Calu3 (cell line): ENCODE results near the gene MMEL1. TPM values are rescaled to one million over a fixed set of nuclear protein-coding genes. Genes with fewer than 3 reads are reported as not detected.
"Not testable (repeated sequence)": the region's sequence is repeated elsewhere in the genome, so short reads cannot be mapped to it uniquely, and the experiment has no call there.

Source experiments
- BruUV-seq: library from RNA; stranded (reverse); fragments of 400-500 nt; replicated peaks from 2 replicates; lab custom pipeline; 2021; lab: Mats Ljungman, UMichigan
- CTCF ChIA-PET: fragments of 300-600 bp; sonication (Branson Sonifier 250); formaldehyde crosslinking; loops from one replicate; lab custom pipeline; 2022; ENCODE audit warnings: antibody characterized with exemption; lab: Charles Lee
- DNase-seq: peaks from one replicate; pipeline ENCODE4 v3.0.0; 2022
- H3K27ac Mint-ChIP-seq: one replicate; pipeline ENCODE4 v1.8.0; 2022; ENCODE audit warnings: mixed read lengths; ENCODE audit not compliant: unreplicated experiment
- H3K27me3 Mint-ChIP-seq: one replicate; pipeline ENCODE4 v1.8.0; 2022; ENCODE audit warnings: mixed read lengths; ENCODE audit not compliant: unreplicated experiment
- H3K36me3 Mint-ChIP-seq: one replicate; pipeline ENCODE4 v1.8.0; 2022; ENCODE audit warnings: mild to moderate bottlenecking, moderate library complexity, mixed read lengths; ENCODE audit not compliant: insufficient read depth, unreplicated experiment
- H3K4me1 Mint-ChIP-seq: one replicate; pipeline ENCODE4 v1.8.0; 2022; ENCODE audit warnings: mild to moderate bottlenecking, low read depth, mixed read lengths; ENCODE audit not compliant: unreplicated experiment
- H3K4me3 Mint-ChIP-seq: one replicate; pipeline ENCODE4 v1.8.0; 2022; ENCODE audit warnings: mild to moderate bottlenecking, low read depth, moderate library complexity, mixed read lengths; ENCODE audit not compliant: unreplicated experiment
- H3K9me3 Mint-ChIP-seq: one replicate; pipeline ENCODE4 v1.8.0; 2022; ENCODE audit warnings: low read depth, mixed read lengths; ENCODE audit not compliant: unreplicated experiment
- intact Hi-C: fragments of 100-400 bp; cut with micrococcal nuclease; formaldehyde crosslinking; loops from one replicate; pipeline ENCODE4 v1.10.0; 2022; ENCODE audit not compliant: unreplicated experiment
- total RNA-seq: library from RNA; stranded (reverse); gene quantifications from 2 replicates; pipeline ENCODE4 v1.2.3, GENCODE V29; 2022
- TF ChIP-seq, protein P1 (sequence below): fragments of 200-600 bp; IDR thresholded peaks from one replicate; pipeline ENCODE4 v1.8.0; 2022; ENCODE audit warnings: antibody characterized with exemption; ENCODE audit not compliant: unreplicated experiment

Gene MMEL1
- total RNA-seq, 1 experiment from 2014 or later: 5.6 TPM

DNA sequence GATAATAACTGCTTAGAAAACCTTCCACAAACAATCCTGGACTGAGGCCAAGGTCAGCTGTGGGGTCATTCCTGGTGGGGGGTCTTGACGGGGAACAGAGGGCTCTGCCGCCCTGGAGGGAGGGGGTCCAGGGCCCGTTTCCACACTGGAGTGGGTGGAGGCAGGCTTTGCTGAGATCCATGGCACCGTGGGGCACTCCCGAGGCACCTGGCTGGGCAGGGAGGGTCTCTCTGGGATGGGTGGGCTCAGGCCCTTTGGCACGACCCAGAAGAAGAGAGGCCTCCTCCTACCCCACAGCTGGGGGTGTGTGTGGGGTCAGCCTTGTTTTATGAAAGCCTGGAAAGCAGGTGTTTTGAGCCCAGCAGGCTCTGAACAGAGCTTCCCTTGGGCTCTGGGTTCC, 5.1 kb downstream of the MMEL1 start:
- intact Hi-C loops: loop anchor here (2.0 kb wide), 1 partner anchor 41 kb away; the partner anchor contains the start of gene PRXL2B
- no TSS peak for BruUV-seq
- H3K9me3 Mint-ChIP-seq: peaks cover 2% of the 10 kb centered on the region
- DNase-seq: no peak
- no peaks in the 10 kb centered on the region for H3K4me1 Mint-ChIP-seq
- TF ChIP-seq, protein P1, sequence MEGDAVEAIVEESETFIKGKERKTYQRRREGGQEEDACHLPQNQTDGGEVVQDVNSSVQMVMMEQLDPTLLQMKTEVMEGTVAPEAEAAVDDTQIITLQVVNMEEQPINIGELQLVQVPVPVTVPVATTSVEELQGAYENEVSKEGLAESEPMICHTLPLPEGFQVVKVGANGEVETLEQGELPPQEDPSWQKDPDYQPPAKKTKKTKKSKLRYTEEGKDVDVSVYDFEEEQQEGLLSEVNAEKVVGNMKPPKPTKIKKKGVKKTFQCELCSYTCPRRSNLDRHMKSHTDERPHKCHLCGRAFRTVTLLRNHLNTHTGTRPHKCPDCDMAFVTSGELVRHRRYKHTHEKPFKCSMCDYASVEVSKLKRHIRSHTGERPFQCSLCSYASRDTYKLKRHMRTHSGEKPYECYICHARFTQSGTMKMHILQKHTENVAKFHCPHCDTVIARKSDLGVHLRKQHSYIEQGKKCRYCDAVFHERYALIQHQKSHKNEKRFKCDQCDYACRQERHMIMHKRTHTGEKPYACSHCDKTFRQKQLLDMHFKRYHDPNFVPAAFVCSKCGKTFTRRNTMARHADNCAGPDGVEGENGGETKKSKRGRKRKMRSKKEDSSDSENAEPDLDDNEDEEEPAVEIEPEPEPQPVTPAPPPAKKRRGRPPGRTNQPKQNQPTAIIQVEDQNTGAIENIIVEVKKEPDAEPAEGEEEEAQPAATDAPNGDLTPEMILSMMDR: no peak
- H3K27me3 Mint-ChIP-seq: peaks cover 75% of the 10 kb centered on the region
- no peak overlapping the region for H3K27ac Mint-ChIP-seq
- H3K4me3 Mint-ChIP-seq: no peak overlapping the region
- H3K36me3 Mint-ChIP-seq: no peaks in the 10 kb centered on the region
- CTCF ChIA-PET: no interaction called here

DNA sequence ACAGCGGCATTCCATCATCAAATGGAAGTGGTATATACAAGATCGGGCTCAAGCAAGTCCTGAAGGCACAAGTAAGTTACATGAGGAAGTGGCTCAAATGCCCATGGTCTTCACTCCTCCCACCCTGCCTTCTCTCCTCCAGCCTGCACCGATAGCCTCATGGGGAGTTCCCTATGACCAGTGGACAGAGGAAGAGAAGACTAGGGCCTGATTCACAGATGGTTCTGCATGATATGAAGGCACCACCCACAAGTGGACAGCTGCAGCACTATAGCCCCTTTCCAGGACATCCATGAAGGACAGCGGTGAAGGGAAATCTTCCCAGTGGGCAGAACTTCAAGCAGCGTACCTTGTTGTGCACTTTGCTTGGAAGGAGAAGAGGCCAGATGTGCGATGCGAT, 7.1 kb downstream of the MMEL1 start:
- DNase-seq, H3K4me3 Mint-ChIP-seq, H3K4me1 Mint-ChIP-seq, H3K9me3 Mint-ChIP-seq, CTCF ChIA-PET, H3K27ac Mint-ChIP-seq, H3K36me3 Mint-ChIP-seq, BruUV-seq: not testable (repeated sequence)
- H3K27me3 Mint-ChIP-seq: peaks cover 75% of the 10 kb centered on the region
- intact Hi-C loops: loop anchor here (2.0 kb wide), 1 partner anchor 39 kb away; the partner anchor contains the start of gene PRXL2B

DNA sequence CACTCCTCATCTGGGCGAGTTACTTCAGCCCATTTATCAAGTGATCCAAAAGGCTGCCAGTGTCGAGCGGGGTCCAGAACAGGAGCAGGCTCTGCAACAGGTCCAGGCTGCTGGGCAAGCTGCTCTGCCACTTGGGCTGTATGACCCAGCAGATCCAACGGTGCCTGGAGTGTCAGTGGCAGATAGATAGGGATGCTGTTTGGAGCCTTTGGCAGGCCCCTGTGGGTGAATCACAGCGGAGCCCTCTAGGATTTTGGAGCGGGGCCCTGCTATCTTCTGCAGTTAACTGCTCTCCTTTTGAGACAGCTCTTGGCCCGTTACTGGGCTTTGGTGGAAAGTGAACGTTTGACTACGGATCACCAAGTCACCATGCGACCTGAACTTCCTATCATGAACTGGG, 7.5 kb downstream of the MMEL1 start:
- TF ChIP-seq, protein P1: no peak
- H3K36me3 Mint-ChIP-seq: no peaks in the 10 kb centered on the region
- intact Hi-C loops: no loop called here
- peaks cover 75% of the 10 kb centered on the region for H3K27me3 Mint-ChIP-seq
- no peak overlapping the region for H3K27ac Mint-ChIP-seq
- no TSS peak for BruUV-seq
- no peak overlapping the region for H3K4me3 Mint-ChIP-seq
- CTCF ChIA-PET: no interaction called here
- DNase-seq: no peak
- H3K9me3 Mint-ChIP-seq: peaks cover 2% of the 10 kb centered on the region
- no peaks in the 10 kb centered on the region for H3K4me1 Mint-ChIP-seq

DNA sequence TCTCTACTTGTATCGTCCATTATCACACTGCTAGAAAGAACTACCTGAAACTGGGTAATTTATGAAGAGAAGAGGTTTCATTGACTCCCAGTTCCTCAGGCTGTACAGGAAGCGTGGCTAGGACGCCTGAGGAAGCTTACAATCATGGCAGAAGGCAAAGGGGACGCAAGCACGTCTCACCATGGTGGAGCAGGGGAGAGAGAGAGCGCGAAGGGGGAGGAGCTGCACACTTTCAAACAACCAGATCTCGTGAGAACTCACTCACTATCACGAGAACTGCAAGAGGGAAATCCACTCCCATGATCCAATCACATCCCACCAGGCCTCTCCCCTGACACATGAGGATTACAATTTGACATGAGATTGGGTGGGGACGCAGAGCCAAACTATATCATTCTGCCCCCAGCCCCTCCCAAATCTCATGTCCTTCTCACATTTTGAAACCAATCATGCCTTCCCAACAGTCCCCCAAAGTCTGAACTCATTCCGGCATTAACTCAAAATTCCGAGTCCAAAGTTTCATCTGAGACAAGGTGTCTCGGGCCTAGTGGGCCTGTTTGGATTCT, 8.0 kb downstream of the MMEL1 start:
- TF ChIP-seq, protein P1: no peak
- intact Hi-C loops: no loop called here
- Mint-ChIP-seq H3K4me1 (no peaks in the 10 kb centered on the region), H3K27ac (no peak overlapping the region), H3K4me3 (no peak overlapping the region), H3K9me3 (peaks cover 2% of the 10 kb centered on the region), H3K27me3 (peaks cover 75% of the 10 kb centered on the region), H3K36me3 (no peaks in the 10 kb centered on the region)
- BruUV-seq: no TSS peak
- CTCF ChIA-PET: no interaction called here
- DNase-seq: no peak

DNA sequence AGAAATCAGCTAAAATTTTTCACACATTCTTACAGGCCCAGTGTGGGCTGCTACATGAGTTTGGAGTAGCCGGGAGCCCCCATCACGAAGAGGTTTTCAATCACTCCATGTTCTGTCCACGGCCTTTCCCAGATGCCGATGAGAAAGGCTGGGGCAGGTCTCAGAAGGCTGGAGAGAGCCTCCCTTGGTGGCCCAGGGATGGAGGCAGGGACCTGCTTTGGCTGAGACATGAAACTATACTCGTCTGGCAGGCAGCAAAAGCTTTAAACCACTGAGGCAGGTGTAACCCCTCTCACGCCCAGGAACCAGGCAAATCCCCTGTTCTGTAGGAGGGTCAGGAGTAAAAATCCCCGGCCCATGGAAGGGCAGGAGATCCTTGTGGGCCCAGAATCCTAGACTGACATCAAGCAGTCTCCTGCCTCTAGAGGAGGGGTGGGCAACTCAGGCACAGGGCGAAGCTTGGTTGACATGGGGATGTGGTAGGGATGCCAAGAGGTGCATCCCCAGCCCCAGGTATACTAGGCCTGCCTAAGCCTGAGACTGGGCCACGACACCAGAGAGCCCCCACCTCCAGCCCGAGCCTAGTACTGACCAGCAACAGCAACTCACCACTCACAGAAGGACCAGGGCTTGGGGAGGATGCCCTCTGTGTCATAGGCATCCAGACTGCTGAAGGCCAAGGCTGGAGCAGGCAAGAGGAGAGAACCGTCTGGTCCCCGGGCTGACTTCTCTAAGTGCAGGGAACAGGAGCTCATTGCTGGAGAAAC, 9.1 kb downstream of the MMEL1 start:
- no peak for DNase-seq
- Mint-ChIP-seq H3K27me3 (peaks cover 83% of the 10 kb centered on the region), H3K27ac (no peak overlapping the region), H3K4me3 (no peak overlapping the region), H3K9me3 (peaks cover 2% of the 10 kb centered on the region), H3K36me3 (no peaks in the 10 kb centered on the region), H3K4me1 (no peaks in the 10 kb centered on the region)
- TF ChIP-seq, protein P1: no peak
- intact Hi-C loops: no loop called here
- no TSS peak for BruUV-seq
- CTCF ChIA-PET: no interaction called here
